Esophagus squamous epithelium (tissue), 5 donors: Measurements from ENCODE around the gene TBX20. TPM values are rescaled to one million over a fixed set of nuclear protein-coding genes. Genes with fewer than 3 reads are reported as not detected.
A peak's percentile ranks its signal among the peaks of the same experiment; 100 is the strongest.

ENCODE experiments used
- DNase-seq: peaks from one replicate; lab custom pipeline; 2025; lab: John Stamatoyannopoulos, UW
- H3K27ac ChIP-seq, 4 donors: fragments of 200-600 bp; sonication (generic); one replicate each; pipeline ENCODE4 v1.5.1; 2016 to 2019; ENCODE audit warnings: mild to moderate bottlenecking in 1 of 4
- H3K27me3 ChIP-seq, 4 donors: fragments of 200-600 bp; sonication (generic); 1 replicate in 3 of 4; 2 replicates in 1 of 4; pipeline versions ENCODE4 v1.5.1 to v1.6.0; 2017 to 2021; ENCODE audit warnings: antibody characterized with exemption in 1 of 4
- H3K36me3 ChIP-seq, 3 donors: fragments of 200-600 bp; sonication (generic); one replicate each; pipeline ENCODE4 v1.5.1; 2016 to 2019
- H3K4me1 ChIP-seq, 3 donors: fragments of 200-600 bp; sonication (generic); one replicate each; pipeline ENCODE4 v1.5.1; 2017 to 2019
- H3K4me3 ChIP-seq, 4 donors: fragments of 200-600 bp; sonication (generic); 1 replicate in 3 of 4; 2 replicates in 1 of 4; pipeline ENCODE4 v1.5.1; 2016 to 2019; ENCODE audit warnings: mild to moderate bottlenecking in 2 of 4, moderate library complexity in 1 of 4
- H3K9me3 ChIP-seq, 3 donors: fragments of 200-600 bp; sonication (generic); one replicate each; pipeline ENCODE4 v1.5.1; 2016 to 2019
- CTCF ChIP-seq, 6 experiments: fragments of 450-650 bp in 4 of 6; fragments of 200-600 bp in 2 of 6; sonication (generic) in 2 of 6; IDR thresholded peaks; one replicate each; pipeline ENCODE4 v1.5.1; 2016 to 2019; ENCODE audit warnings: antibody characterized with exemption in 6 of 6, mild to moderate bottlenecking in 4 of 6, moderate library complexity in 4 of 6
- POLR2A ChIP-seq, 4 donors: fragments of 450-650 bp; IDR thresholded peaks; one replicate each; pipeline ENCODE4 v1.6.1; 2017; ENCODE audit warnings: antibody characterized with exemption in 4 of 4, mild to moderate bottlenecking in 4 of 4, moderate library complexity in 3 of 4
- WGBS, 2 donors: methylation state at CpG; one replicate each; pipeline ENCODE4 v1.1.5; 2018; 5-methylcytosine and 5-hydroxymethylcytosine counted together
- intact Hi-C: fragments of 100-400 bp; cut with DNase I; formaldehyde crosslinking; loops from one replicate; pipeline ENCODE4 v1.15.0; 2022
- total RNA-seq, 4 donors: library from RNA; depleted of rRNA; stranded (reverse); fragments of >200 nt; gene quantifications; one replicate each; pipeline ENCODE4 v1.1.0, GENCODE V29; 2016
- donor health status: DM: yes; HTN: yes; CAD: no.

TBX20 gene
- total RNA-seq, 4 donors from 2014 or later = not detected

GRCh38 chr7:35255443-35256255 lies 1.7 kb upstream of the TBX20 start:
- Histone ChIP-seq H3K27me3 (peaks cover 8 to 100% (median 29%) of the 10 kb centered on the region in 4 donors), H3K9me3 (peaks cover 0 to 10% (median 0%) of the 10 kb centered on the region in 3 donors), H3K4me3 (no peak overlapping the region), H3K4me1 (peaks cover 0 to 44% (median 8%) of the 10 kb centered on the region in 3 donors), H3K27ac (no peak overlapping the region), H3K36me3 (no peaks in the 10 kb centered on the region)
- 25 to 30% methylated on average over 19 of the region's 19 CpGs for WGBS, 2 donors
- TF ChIP-seq POLR2A (IDR thresholded peaks at IDR 0.05) (no peak), CTCF (IDR thresholded peaks at IDR 0.05) (no peak)
- intact Hi-C loops = no loop called here
- DNase-seq = no peak

- intact Hi-C loops = no loop called here
- Histone ChIP-seq H3K9me3 (peaks cover 0 to 10% (median 0%) of the 10 kb centered on the region in 3 donors), H3K4me1 (peaks cover 0 to 44% (median 8%) of the 10 kb centered on the region in 3 donors), H3K27me3 (peaks cover 8 to 100% (median 31%) of the 10 kb centered on the region in 4 donors), H3K4me3 (peak overlapping the region in 2 of 4 donors; percentile 41 to 64), H3K36me3 (no peaks in the 10 kb centered on the region), H3K27ac (no peak overlapping the region)
- no peak for DNase-seq
- TF ChIP-seq CTCF (IDR thresholded peaks at IDR 0.05) = no peak
- no peak for TF ChIP-seq POLR2A (IDR thresholded peaks at IDR 0.05)
- WGBS, 2 donors = 21 to 33% methylated on average over 14 to 25 of the region's 45 CpGs
Measured at GRCh38 chr7:35254496-35255442, 869 bp upstream of the TBX20 start.

GRCh38 chr7:35253460-35253709 lies 515 bp downstream of the TBX20 start:
- intact Hi-C loops = no loop called here

GRCh38 chr7:35252612-35253459 lies 1.1 kb downstream of the TBX20 start:
- no peak overlapping the region for H3K27ac ChIP-seq
- H3K4me3 ChIP-seq = peak overlapping the region in 2 of 4 donors; percentile 41 to 64
- no peaks in the 10 kb centered on the region for H3K36me3 ChIP-seq
- 8 to 21% methylated on average over 11 to 16 of the region's 16 CpGs for WGBS, 2 donors
- peaks cover 0 to 28% (median 8%) of the 10 kb centered on the region in 3 donors for H3K4me1 ChIP-seq
- H3K9me3 ChIP-seq = peaks cover 0 to 10% (median 0%) of the 10 kb centered on the region in 3 donors
- intact Hi-C loops = no loop called here
- no peak for DNase-seq
- TF ChIP-seq POLR2A (IDR thresholded peaks at IDR 0.05) (no peak), CTCF (IDR thresholded peaks at IDR 0.05) (no peak)
- H3K27me3 ChIP-seq = peaks cover 8 to 100% (median 28%) of the 10 kb centered on the region in 4 donors

More at GRCh38 chr7:35253460-35253709, 515 bp downstream of the TBX20 start:
- no peak overlapping the region for H3K27ac ChIP-seq
- peaks cover 8 to 100% (median 33%) of the 10 kb centered on the region in 4 donors for H3K27me3 ChIP-seq
- H3K4me1 ChIP-seq = peaks cover 0 to 33% (median 8%) of the 10 kb centered on the region in 3 donors
- WGBS, 2 donors = 34% methylated on average over 3 of the region's 21 CpGs; no CpG with 5 or more reads in 1 of the 2 donors
- peaks cover 0 to 10% (median 0%) of the 10 kb centered on the region in 3 donors for H3K9me3 ChIP-seq
- no peak for TF ChIP-seq CTCF (IDR thresholded peaks at IDR 0.05)
- no peak for TF ChIP-seq POLR2A (IDR thresholded peaks at IDR 0.05)
- H3K36me3 ChIP-seq = no peaks in the 10 kb centered on the region
- DNase-seq = no peak
- peak overlapping the region in 3 of 4 donors; percentile 36 to 64 (median 41) for H3K4me3 ChIP-seq
